ENCODE measurements around the gene DGKI. TPM values are rescaled to one million over a fixed set of nuclear protein-coding genes. Genes with fewer than 3 reads are reported as not detected.

The DGKI gene
- total RNA-seq, 2 experiments from 2014 or later, result 0.53 to 0.91 TPM

GRCh38 chr7:137439829-137440825 lies 406.6 kb downstream of the DGKI start:
- no peak for DNase-seq
- no peak overlapping the region for H3K4me3 Mint-ChIP-seq
- H3K27me3 Mint-ChIP-seq, result no peaks in the 10 kb centered on the region
- no peaks in the 10 kb centered on the region for H3K36me3 Mint-ChIP-seq (ENCODE audit: low read depth)
- no peaks in the 10 kb centered on the region for H3K9me3 Mint-ChIP-seq
- ChIA-PET CTCF (no interaction called here), POLR2A (no interaction called here)
- no peak overlapping the region for H3K27ac Mint-ChIP-seq
- H3K4me1 Mint-ChIP-seq, result no peaks in the 10 kb centered on the region

GRCh38 chr7:137434946-137435345 lies 411.8 kb downstream of the DGKI start:
- ChIA-PET CTCF (no interaction called here), POLR2A (no interaction called here)
- Mint-ChIP-seq H3K27ac (no peak overlapping the region), H3K9me3 (no peaks in the 10 kb centered on the region), H3K4me1 (no peaks in the 10 kb centered on the region), H3K4me3 (no peak overlapping the region), H3K27me3 (no peaks in the 10 kb centered on the region), H3K36me3 (ENCODE audit: low read depth) (no peaks in the 10 kb centered on the region)
- DNase-seq, result no peak

GRCh38 chr7:137434530-137434929 lies 412.2 kb downstream of the DGKI start:
- Mint-ChIP-seq H3K4me3 (no peak overlapping the region), H3K9me3 (no peaks in the 10 kb centered on the region), H3K27me3 (no peaks in the 10 kb centered on the region), H3K36me3 (ENCODE audit: low read depth) (no peaks in the 10 kb centered on the region), H3K4me1 (no peaks in the 10 kb centered on the region), H3K27ac (no peak overlapping the region)
- DNase-seq, result no peak
- ChIA-PET POLR2A (no interaction called here), CTCF (no interaction called here)

GRCh38 chr7:137423321-137423720 lies 423.5 kb downstream of the DGKI start:
- no peak for DNase-seq
- H3K27me3 Mint-ChIP-seq, result no peaks in the 10 kb centered on the region
- no peaks in the 10 kb centered on the region for H3K36me3 Mint-ChIP-seq (ENCODE audit: low read depth)
- H3K9me3 Mint-ChIP-seq, result no peaks in the 10 kb centered on the region
- H3K4me3 Mint-ChIP-seq, result no peak overlapping the region
- H3K4me1 Mint-ChIP-seq, result no peaks in the 10 kb centered on the region
- ChIA-PET POLR2A (no interaction called here), CTCF (no interaction called here)
- H3K27ac Mint-ChIP-seq, result no peak overlapping the region

- no peak for DNase-seq
- Mint-ChIP-seq H3K9me3 (no peaks in the 10 kb centered on the region), H3K36me3 (ENCODE audit: low read depth) (no peaks in the 10 kb centered on the region), H3K4me3 (no peak overlapping the region), H3K27ac (no peak overlapping the region), H3K4me1 (no peaks in the 10 kb centered on the region), H3K27me3 (no peaks in the 10 kb centered on the region)
- CTCF ChIA-PET, result no interaction called here
- POLR2A ChIA-PET, result no interaction called here
Observed at GRCh38 chr7:137421366-137421765, 425.4 kb downstream of the DGKI start.

- no peaks in the 10 kb centered on the region for H3K36me3 Mint-ChIP-seq (ENCODE audit: low read depth)
- CTCF ChIA-PET, result no interaction called here
- H3K4me1 Mint-ChIP-seq, result no peaks in the 10 kb centered on the region
- H3K27me3 Mint-ChIP-seq, result no peaks in the 10 kb centered on the region
- POLR2A ChIA-PET, result no interaction called here
- H3K27ac Mint-ChIP-seq, result no peak overlapping the region
- no peak overlapping the region for H3K4me3 Mint-ChIP-seq
- DNase-seq, result no peak
- no peaks in the 10 kb centered on the region for H3K9me3 Mint-ChIP-seq
Observed at GRCh38 chr7:137418841-137419240, 427.9 kb downstream of the DGKI start.

- CTCF ChIA-PET, result no interaction called here
- no peaks in the 10 kb centered on the region for H3K4me1 Mint-ChIP-seq
- H3K4me3 Mint-ChIP-seq, result no peak overlapping the region
- no peak overlapping the region for H3K27ac Mint-ChIP-seq
- no peak for DNase-seq
- POLR2A ChIA-PET, result no interaction called here
- H3K27me3 Mint-ChIP-seq, result no peaks in the 10 kb centered on the region
- no peaks in the 10 kb centered on the region for H3K36me3 Mint-ChIP-seq (ENCODE audit: low read depth)
- peaks cover 3% of the 10 kb centered on the region for H3K9me3 Mint-ChIP-seq
Observed at GRCh38 chr7:137417464-137417863, 429.3 kb downstream of the DGKI start.

GRCh38 chr7:137413901-137414300 lies 432.9 kb downstream of the DGKI start:
- Mint-ChIP-seq H3K4me1 (no peaks in the 10 kb centered on the region), H3K4me3 (no peak overlapping the region), H3K27me3 (no peaks in the 10 kb centered on the region), H3K9me3 (peaks cover 3% of the 10 kb centered on the region), H3K27ac (no peak overlapping the region), H3K36me3 (ENCODE audit: low read depth) (no peaks in the 10 kb centered on the region)
- CTCF ChIA-PET, result no interaction called here
- POLR2A ChIA-PET, result no interaction called here
- DNase-seq, result no peak

- CTCF ChIA-PET, result no interaction called here
- H3K4me3 Mint-ChIP-seq, result no peak overlapping the region
- POLR2A ChIA-PET, result no interaction called here
- H3K4me1 Mint-ChIP-seq, result no peaks in the 10 kb centered on the region
- H3K27me3 Mint-ChIP-seq, result no peaks in the 10 kb centered on the region
- H3K36me3 Mint-ChIP-seq (ENCODE audit: low read depth), result no peaks in the 10 kb centered on the region
- H3K27ac Mint-ChIP-seq, result no peak overlapping the region
- no peak for DNase-seq
- H3K9me3 Mint-ChIP-seq, result peaks cover 3% of the 10 kb centered on the region
Observed at GRCh38 chr7:137411446-137411845, 435.3 kb downstream of the DGKI start.

- H3K27ac Mint-ChIP-seq, result no peak overlapping the region
- H3K4me3 Mint-ChIP-seq, result no peak overlapping the region
- no peaks in the 10 kb centered on the region for H3K27me3 Mint-ChIP-seq
- H3K36me3 Mint-ChIP-seq (ENCODE audit: low read depth), result no peaks in the 10 kb centered on the region
- ChIA-PET POLR2A (no interaction called here), CTCF (no interaction called here)
- no peak for DNase-seq
- H3K9me3 Mint-ChIP-seq, result no peaks in the 10 kb centered on the region
- H3K4me1 Mint-ChIP-seq, result no peaks in the 10 kb centered on the region
Observed at GRCh38 chr7:137408126-137408525, 438.6 kb downstream of the DGKI start.

GRCh38 chr7:137407078-137407477 lies 439.7 kb downstream of the DGKI start:
- CTCF ChIA-PET, result no interaction called here
- no peaks in the 10 kb centered on the region for H3K9me3 Mint-ChIP-seq
- no peak overlapping the region for H3K4me3 Mint-ChIP-seq
- no peaks in the 10 kb centered on the region for H3K27me3 Mint-ChIP-seq
- H3K36me3 Mint-ChIP-seq (ENCODE audit: low read depth), result no peaks in the 10 kb centered on the region
- POLR2A ChIA-PET, result no interaction called here
- no peaks in the 10 kb centered on the region for H3K4me1 Mint-ChIP-seq
- no peak overlapping the region for H3K27ac Mint-ChIP-seq
- DNase-seq, result no peak

GRCh38 chr7:137404660-137405317 lies 442.0 kb downstream of the DGKI start:
- Mint-ChIP-seq H3K9me3 (no peaks in the 10 kb centered on the region), H3K27me3 (no peaks in the 10 kb centered on the region), H3K36me3 (ENCODE audit: low read depth) (no peaks in the 10 kb centered on the region), H3K4me1 (no peaks in the 10 kb centered on the region), H3K4me3 (no peak overlapping the region), H3K27ac (no peak overlapping the region)
- ChIA-PET POLR2A (no interaction called here), CTCF (no interaction called here)
- DNase-seq, result no peak

GRCh38 chr7:137403353-137403695 lies 443.4 kb downstream of the DGKI start:
- DNase-seq, result no peak
- POLR2A ChIA-PET, result no interaction called here
- no peaks in the 10 kb centered on the region for H3K27me3 Mint-ChIP-seq
- H3K36me3 Mint-ChIP-seq (ENCODE audit: low read depth), result no peaks in the 10 kb centered on the region
- no peaks in the 10 kb centered on the region for H3K9me3 Mint-ChIP-seq
- CTCF ChIA-PET, result no interaction called here
- no peak overlapping the region for H3K4me3 Mint-ChIP-seq
- no peak overlapping the region for H3K27ac Mint-ChIP-seq
- no peaks in the 10 kb centered on the region for H3K4me1 Mint-ChIP-seq

All from activated CD4-positive, alpha-beta memory T cell treated with anti-CD3 and anti-CD28 coated beads, Interleukin-2, amount 10 ng/mL, durations not matched to agents 7 days and 5 days (primary cell).